ENCODE data around the gene MYO3B. TPM values are rescaled to one million over a fixed set of nuclear protein-coding genes. Genes with fewer than 3 reads are reported as not detected.

MYO3B gene
- total RNA-seq, 1 experiment from 2014 or later, result 0.52 TPM

GRCh38 chr2:170505631-170506275 is 327.8 kb downstream of the MYO3B start:
- CTCF ChIA-PET, result no interaction called here
- Histone ChIP-seq H3K27ac (ENCODE audit: low read depth, low read length, poor library complexity, severe bottlenecking) (no peak overlapping the region), H3K9me3 (ENCODE audit: low read depth, low read length, poor library complexity, severe bottlenecking) (no peaks in the 10 kb centered on the region), H3K36me3 (ENCODE audit: insufficient read depth, low read length, poor library complexity, severe bottlenecking) (no peaks in the 10 kb centered on the region), H3K4me3 (ENCODE audit: low read depth, low read length, poor library complexity, severe bottlenecking) (no peak overlapping the region), H3K27me3 (replicated peaks; ENCODE audit: insufficient read depth, low read depth, low read length, poor library complexity) (no peaks in the 10 kb centered on the region), H3K4me1 (ENCODE audit: insufficient read depth, low read length, poor library complexity, severe bottlenecking) (peaks cover 45% of the 10 kb centered on the region)
- POLR2A ChIA-PET (ENCODE audit: low non-redundant PET), result no interaction called here
- DNase-seq (ENCODE audit: low spot score), result peak; percentile 13
- BruUV-seq (replicated peaks), result no TSS peak
- TF ChIP-seq CTCF (conservative IDR thresholded peaks at IDR 0.05; ENCODE audit: low read depth, low read length) (no peak), EZH2 (IDR thresholded peaks at IDR 0.05; ENCODE audit: borderline replicate concordance, low read depth, low read length, poor library complexity, severe bottlenecking) (no peak)
- intact Hi-C loops (cut with micrococcal nuclease; ENCODE audit: unreplicated experiment), result loop anchor here (10.0 kb wide), 1 partner anchor 209 kb away; the partner anchor contains the start of gene SP5

- Histone ChIP-seq H3K36me3 (ENCODE audit: insufficient read depth, low read length, poor library complexity, severe bottlenecking) (no peaks in the 10 kb centered on the region), H3K27me3 (replicated peaks; ENCODE audit: insufficient read depth, low read depth, low read length, poor library complexity) (no peaks in the 10 kb centered on the region), H3K4me1 (ENCODE audit: insufficient read depth, low read length, poor library complexity, severe bottlenecking) (peaks cover 16% of the 10 kb centered on the region), H3K9me3 (ENCODE audit: low read depth, low read length, poor library complexity, severe bottlenecking) (no peaks in the 10 kb centered on the region), H3K27ac (ENCODE audit: low read depth, low read length, poor library complexity, severe bottlenecking) (no peak overlapping the region), H3K4me3 (ENCODE audit: low read depth, low read length, poor library complexity, severe bottlenecking) (no peak overlapping the region)
- TF ChIP-seq CTCF (conservative IDR thresholded peaks at IDR 0.05; ENCODE audit: low read depth, low read length), result no peak
- no peak for TF ChIP-seq EZH2 (IDR thresholded peaks at IDR 0.05; ENCODE audit: borderline replicate concordance, low read depth, low read length, poor library complexity, severe bottlenecking)
- POLR2A ChIA-PET (ENCODE audit: low non-redundant PET), result interaction anchor here (0.5 kb wide), 1 partner anchor 870 kb away, joined by 3 read pairs; no protein-coding TSS in a partner anchor
- CTCF ChIA-PET, result no interaction called here
- no TSS peak for BruUV-seq (replicated peaks)
- no peak for DNase-seq (ENCODE audit: low spot score)
- intact Hi-C loops (cut with micrococcal nuclease; ENCODE audit: unreplicated experiment), result loop anchor here (10.0 kb wide), 1 partner anchor 205 kb away; the partner anchor contains the start of gene SP5
Observed at GRCh38 chr2:170509452-170510193, 331.7 kb downstream of the MYO3B start.

GRCh38 chr2:170512266-170512665 is 334.3 kb downstream of the MYO3B start:
- peaks cover 4% of the 10 kb centered on the region for H3K27me3 ChIP-seq (replicated peaks; ENCODE audit: insufficient read depth, low read depth, low read length, poor library complexity)

More at GRCh38 chr2:170512266-170512665, 334.3 kb downstream of the MYO3B start:
- no TSS peak for BruUV-seq (replicated peaks)
- CTCF ChIA-PET, result no interaction called here
- TF ChIP-seq EZH2 (IDR thresholded peaks at IDR 0.05; ENCODE audit: borderline replicate concordance, low read depth, low read length, poor library complexity, severe bottlenecking) (no peak), CTCF (conservative IDR thresholded peaks at IDR 0.05; ENCODE audit: low read depth, low read length) (no peak)
- H3K36me3 ChIP-seq (ENCODE audit: insufficient read depth, low read length, poor library complexity, severe bottlenecking), result no peaks in the 10 kb centered on the region
- no peaks in the 10 kb centered on the region for H3K9me3 ChIP-seq (ENCODE audit: low read depth, low read length, poor library complexity, severe bottlenecking)
- no peak overlapping the region for H3K27ac ChIP-seq (ENCODE audit: low read depth, low read length, poor library complexity, severe bottlenecking)
- intact Hi-C loops (cut with micrococcal nuclease; ENCODE audit: unreplicated experiment), result no loop called here
- no peaks in the 10 kb centered on the region for H3K4me1 ChIP-seq (ENCODE audit: insufficient read depth, low read length, poor library complexity, severe bottlenecking)
- no peak for DNase-seq (ENCODE audit: low spot score)
- POLR2A ChIA-PET (ENCODE audit: low non-redundant PET), result interaction anchor here (0.5 kb wide), 1 partner anchor 37 kb away, joined by 3 read pairs; no protein-coding TSS in a partner anchor
- H3K4me3 ChIP-seq (ENCODE audit: low read depth, low read length, poor library complexity, severe bottlenecking), result no peak overlapping the region
